Activated T-cell treated with anti-CD3 and anti-CD28 coated beads, Interleukin-2, amount 50 U/mL, for 24 hours (primary cell): ENCODE measurements around the gene ASPM.
"Not testable (repeated sequence)": the region's sequence is repeated elsewhere in the genome, so short reads cannot be mapped to it uniquely, and the experiment has no call there.

ENCODE experiments used
- DNase-seq: peaks from one replicate; pipeline ENCODE4 v3.0.0-alpha.2; 2020
- H3K27ac Mint-ChIP-seq: 2 replicates; pipeline ENCODE4 v1.8.0; 2020; ENCODE audit warnings: mild to moderate bottlenecking, mixed read lengths
- H3K27me3 Mint-ChIP-seq: 2 replicates; pipeline ENCODE4 v1.8.0; 2020; ENCODE audit warnings: mixed read lengths
- H3K36me3 Mint-ChIP-seq: 2 replicates; pipeline ENCODE4 v1.8.0; 2020; ENCODE audit warnings: low read depth, mixed read lengths
- H3K4me1 Mint-ChIP-seq: 2 replicates; pipeline ENCODE4 v1.8.0; 2020; ENCODE audit warnings: low read depth, mixed read lengths
- H3K4me3 Mint-ChIP-seq: 2 replicates; pipeline ENCODE4 v1.8.0; 2020; ENCODE audit warnings: mild to moderate bottlenecking, moderate library complexity, mixed read lengths
- H3K9me3 Mint-ChIP-seq: 2 replicates; pipeline ENCODE4 v1.8.0; 2020; ENCODE audit warnings: mixed read lengths

Gene ASPM

GRCh38 chr1:197126691-197127090 lies 19.8 kb downstream of the ASPM start:
- no peaks in the 10 kb centered on the region for H3K27me3 Mint-ChIP-seq
- DNase-seq = no peak
- no peak overlapping the region for H3K27ac Mint-ChIP-seq
- no peaks in the 10 kb centered on the region for H3K9me3 Mint-ChIP-seq
- no peak overlapping the region for H3K4me3 Mint-ChIP-seq
- no peaks in the 10 kb centered on the region for H3K4me1 Mint-ChIP-seq
- H3K36me3 Mint-ChIP-seq = peaks cover 46% of the 10 kb centered on the region

GRCh38 chr1:197124376-197124775 lies 22.1 kb downstream of the ASPM start:
- Mint-ChIP-seq H3K4me3 (no peak overlapping the region), H3K9me3 (no peaks in the 10 kb centered on the region), H3K27ac (no peak overlapping the region), H3K36me3 (peaks cover 42% of the 10 kb centered on the region), H3K27me3 (no peaks in the 10 kb centered on the region), H3K4me1 (no peaks in the 10 kb centered on the region)
- no peak for DNase-seq

DNA sequence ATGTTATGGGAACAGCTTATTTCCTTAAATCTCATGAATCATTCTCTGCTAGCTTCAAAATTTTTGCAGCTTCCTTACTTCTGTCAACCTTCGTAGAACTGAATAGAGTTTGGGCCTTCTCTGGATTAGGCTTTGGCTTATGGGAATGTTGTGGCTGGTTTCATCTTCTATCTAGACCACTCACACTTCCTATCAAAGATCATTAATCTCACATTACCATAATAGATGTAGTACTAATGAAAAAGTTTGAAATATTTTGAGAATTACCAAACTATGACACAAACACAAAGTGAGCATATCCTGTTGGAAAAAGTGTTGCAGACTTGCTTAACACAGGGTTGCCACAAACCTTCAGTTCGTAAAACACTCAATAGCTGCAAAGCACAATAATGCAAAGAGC lies 30.3 kb downstream of the ASPM start:
- Mint-ChIP-seq H3K27ac (no peak overlapping the region), H3K9me3 (no peaks in the 10 kb centered on the region), H3K4me1 (no peaks in the 10 kb centered on the region), H3K36me3 (peaks cover 19% of the 10 kb centered on the region), H3K4me3 (no peak overlapping the region), H3K27me3 (no peaks in the 10 kb centered on the region)
- no peak for DNase-seq

GRCh38 chr1:197106869-197107268 lies 39.6 kb downstream of the ASPM start:
- Mint-ChIP-seq H3K4me3 (no peak overlapping the region), H3K27ac (no peak overlapping the region), H3K27me3 (no peaks in the 10 kb centered on the region), H3K36me3 (peaks cover 15% of the 10 kb centered on the region), H3K9me3 (no peaks in the 10 kb centered on the region), H3K4me1 (peaks cover 16% of the 10 kb centered on the region)
- DNase-seq = no peak

- H3K27ac Mint-ChIP-seq = no peak overlapping the region
- no peak overlapping the region for H3K4me3 Mint-ChIP-seq
- H3K36me3 Mint-ChIP-seq = peaks cover 15% of the 10 kb centered on the region
- H3K4me1 Mint-ChIP-seq = peaks cover 32% of the 10 kb centered on the region
- no peaks in the 10 kb centered on the region for H3K27me3 Mint-ChIP-seq
- DNase-seq = no peak
- peaks cover 2% of the 10 kb centered on the region for H3K9me3 Mint-ChIP-seq
Measured at GRCh38 chr1:197103300-197103699, 43.2 kb downstream of the ASPM start.

DNA sequence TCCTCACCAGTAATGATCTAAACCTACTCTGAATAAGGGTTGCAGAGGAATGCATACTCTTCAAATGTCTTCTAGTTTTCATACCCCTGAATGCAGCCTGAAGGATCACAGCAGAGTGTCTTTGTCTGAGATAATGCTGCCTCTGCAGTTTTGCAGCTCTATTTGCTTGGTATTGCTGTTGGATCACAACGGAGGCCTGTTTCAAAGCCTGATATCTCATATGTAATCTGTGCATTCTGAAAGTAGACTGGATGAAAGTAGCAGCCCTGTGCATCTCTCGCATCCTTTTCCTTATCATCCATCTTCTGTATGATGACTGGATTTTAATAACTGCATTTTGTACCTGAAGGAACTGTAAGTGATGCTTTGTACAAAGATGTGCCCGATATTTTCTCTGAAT lies 44.5 kb downstream of the ASPM start:
- Mint-ChIP-seq H3K27me3 (no peaks in the 10 kb centered on the region), H3K4me1 (peaks cover 32% of the 10 kb centered on the region), H3K36me3 (peaks cover 11% of the 10 kb centered on the region), H3K27ac (no peak overlapping the region), H3K4me3 (no peak overlapping the region), H3K9me3 (peaks cover 2% of the 10 kb centered on the region)
- no peak for DNase-seq

- Mint-ChIP-seq H3K36me3 (peaks cover 7% of the 10 kb centered on the region), H3K27ac (no peak overlapping the region), H3K4me1 (peaks cover 32% of the 10 kb centered on the region), H3K27me3 (no peaks in the 10 kb centered on the region), H3K4me3 (no peak overlapping the region), H3K9me3 (peaks cover 2% of the 10 kb centered on the region)
- no peak for DNase-seq
Measured at GRCh38 chr1:197100677-197101076, 45.8 kb downstream of the ASPM start.

GRCh38 chr1:197099444-197099843 lies 47.0 kb downstream of the ASPM start:
- no peak overlapping the region for H3K4me3 Mint-ChIP-seq
- H3K27me3 Mint-ChIP-seq = no peaks in the 10 kb centered on the region
- no peak for DNase-seq
- peaks cover 32% of the 10 kb centered on the region for H3K4me1 Mint-ChIP-seq
- H3K27ac Mint-ChIP-seq = no peak overlapping the region
- peaks cover 2% of the 10 kb centered on the region for H3K9me3 Mint-ChIP-seq
- peaks cover 3% of the 10 kb centered on the region for H3K36me3 Mint-ChIP-seq

- H3K9me3 Mint-ChIP-seq, H3K4me3 Mint-ChIP-seq, H3K27ac Mint-ChIP-seq, H3K36me3 Mint-ChIP-seq, H3K27me3 Mint-ChIP-seq, DNase-seq: not testable (repeated sequence)
- H3K4me1 Mint-ChIP-seq = peaks cover 17% of the 10 kb centered on the region
Measured at GRCh38 chr1:197096971-197097370, 49.5 kb downstream of the ASPM start.

DNA sequence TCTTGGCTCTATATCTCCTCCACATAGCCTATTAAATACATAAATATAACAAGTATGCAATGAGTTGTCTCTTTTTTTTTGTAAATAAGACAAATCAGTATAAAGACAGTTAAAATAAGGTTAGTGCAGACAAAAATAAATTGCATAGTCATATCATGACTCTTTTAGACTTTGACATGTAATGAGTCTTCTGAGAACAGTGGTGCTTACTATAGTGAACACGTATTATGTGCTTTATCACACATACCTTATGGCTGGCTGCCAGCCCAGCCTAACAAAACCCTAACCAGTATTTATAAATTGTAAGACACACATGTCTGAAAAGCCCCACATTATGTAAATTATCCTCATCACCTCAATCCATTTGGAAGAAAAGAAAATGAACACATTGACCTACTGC lies 50.3 kb downstream of the ASPM start:
- H3K27ac Mint-ChIP-seq = no peak overlapping the region

GRCh38 chr1:197093226-197093885 lies 53.1 kb downstream of the ASPM start:
- Mint-ChIP-seq H3K27ac (no peak overlapping the region), H3K27me3 (no peaks in the 10 kb centered on the region), H3K4me3 (no peak overlapping the region), H3K9me3 (no peaks in the 10 kb centered on the region), H3K36me3 (peaks cover 19% of the 10 kb centered on the region), H3K4me1 (no peaks in the 10 kb centered on the region)
- DNase-seq = no peak

More for the DNA sequence above, 50.3 kb downstream of the ASPM start:
- no peak overlapping the region for H3K4me3 Mint-ChIP-seq
- peaks cover 8% of the 10 kb centered on the region for H3K4me1 Mint-ChIP-seq
- no peak for DNase-seq
- no peaks in the 10 kb centered on the region for H3K27me3 Mint-ChIP-seq
- peaks cover 8% of the 10 kb centered on the region for H3K36me3 Mint-ChIP-seq
- H3K9me3 Mint-ChIP-seq = peaks cover 2% of the 10 kb centered on the region

DNA sequence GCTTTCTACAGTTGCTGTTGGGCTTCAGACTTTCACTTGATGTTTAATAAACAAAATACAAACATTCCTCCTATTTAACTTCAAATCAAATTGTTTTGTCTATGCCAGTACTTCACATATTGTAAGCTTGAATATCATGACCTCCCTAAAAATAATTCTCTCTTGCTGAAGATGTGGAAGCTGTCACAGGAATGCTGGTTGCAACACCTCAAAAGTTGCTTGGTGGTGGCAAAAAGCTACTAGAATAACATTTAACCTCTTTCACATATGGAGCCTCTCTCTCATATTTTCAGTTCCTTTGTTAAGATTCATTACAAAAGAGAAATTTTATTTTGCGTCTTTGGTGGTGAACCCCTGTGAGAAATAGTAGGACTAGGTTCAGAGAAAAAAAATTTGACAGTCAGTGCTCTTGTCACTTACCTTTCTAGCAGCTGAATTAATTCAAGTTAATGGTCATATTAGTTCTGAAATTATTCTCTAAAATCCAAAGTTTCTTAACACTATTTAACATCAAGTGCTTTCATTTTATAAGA lies 53.9 kb downstream of the ASPM start:
- peaks cover 26% of the 10 kb centered on the region for H3K36me3 Mint-ChIP-seq
- H3K4me1 Mint-ChIP-seq = no peaks in the 10 kb centered on the region
- H3K27me3 Mint-ChIP-seq = no peaks in the 10 kb centered on the region
- H3K9me3 Mint-ChIP-seq = no peaks in the 10 kb centered on the region
- no peak for DNase-seq
- no peak overlapping the region for H3K4me3 Mint-ChIP-seq
- H3K27ac Mint-ChIP-seq = no peak overlapping the region

GRCh38 chr1:197083474-197083873 lies 63.0 kb downstream of the ASPM start:
- no peak overlapping the region for H3K27ac Mint-ChIP-seq
- H3K9me3 Mint-ChIP-seq = peaks cover 26% of the 10 kb centered on the region
- H3K4me1 Mint-ChIP-seq = no peaks in the 10 kb centered on the region
- peaks cover 3% of the 10 kb centered on the region for H3K27me3 Mint-ChIP-seq
- H3K36me3 Mint-ChIP-seq = peaks cover 45% of the 10 kb centered on the region
- no peak overlapping the region for H3K4me3 Mint-ChIP-seq
- DNase-seq = no peak

GRCh38 chr1:197081117-197081753 lies 65.2 kb downstream of the ASPM start:
- DNase-seq = no peak
- no peaks in the 10 kb centered on the region for H3K4me1 Mint-ChIP-seq
- no peak overlapping the region for H3K4me3 Mint-ChIP-seq
- H3K27ac Mint-ChIP-seq = no peak overlapping the region
- peaks cover 26% of the 10 kb centered on the region for H3K9me3 Mint-ChIP-seq
- H3K27me3 Mint-ChIP-seq = peaks cover 3% of the 10 kb centered on the region
- peaks cover 36% of the 10 kb centered on the region for H3K36me3 Mint-ChIP-seq

- H3K9me3 Mint-ChIP-seq = peaks cover 26% of the 10 kb centered on the region
- H3K4me1 Mint-ChIP-seq = no peaks in the 10 kb centered on the region
- peaks cover 3% of the 10 kb centered on the region for H3K27me3 Mint-ChIP-seq
- peaks cover 31% of the 10 kb centered on the region for H3K36me3 Mint-ChIP-seq
- no peak overlapping the region for H3K4me3 Mint-ChIP-seq
- H3K27ac Mint-ChIP-seq = no peak overlapping the region
- DNase-seq = no peak
Measured at GRCh38 chr1:197080323-197080722, 66.1 kb downstream of the ASPM start.
